Peyer's patch (tissue), 4 donors: ENCODE data around the gene SLX4IP. TPM values are rescaled to one million over a fixed set of nuclear protein-coding genes. Genes with fewer than 3 reads are reported as not detected.
A peak's percentile ranks its signal among the peaks of the same experiment; 100 is the strongest.

Experiments
- DNase-seq, 3 donors: peaks; one replicate each; pipeline ENCODE4 v3.0.0-alpha.2; 2017 to 2019
- H3K27ac ChIP-seq, 4 donors: fragments of 200-600 bp; sonication (generic); one replicate each; pipeline ENCODE4 v1.5.1; 2016 to 2019
- H3K27me3 ChIP-seq, 2 donors: fragments of 200-600 bp; sonication (generic); one replicate each; pipeline ENCODE4 v1.5.1; 2019
- H3K36me3 ChIP-seq, 3 donors: fragments of 200-600 bp; sonication (generic); one replicate each; pipeline ENCODE4 v1.5.1; 2016 to 2019
- H3K4me1 ChIP-seq, 4 donors: fragments of 200-600 bp; sonication (generic); one replicate each; pipeline ENCODE4 v1.5.1; 2016 to 2019
- H3K4me3 ChIP-seq, 4 donors: fragments of 200-600 bp; sonication (generic); 1 replicate in 3 of 4; 2 replicates in 1 of 4; pipeline ENCODE4 v1.5.1; 2016 to 2019; ENCODE audit warnings: mild to moderate bottlenecking in 1 of 4
- H3K9me3 ChIP-seq, 4 donors: fragments of 200-600 bp; sonication (generic); one replicate each; pipeline ENCODE4 v1.5.1; 2016 to 2019; ENCODE audit warnings: mild to moderate bottlenecking in 1 of 4
- CTCF ChIP-seq, 6 experiments: fragments of 450-650 bp in 4 of 6; fragments of 200-600 bp in 2 of 6; sonication (generic) in 1 of 6; IDR thresholded peaks; one replicate each; pipeline ENCODE4 v1.5.1; 2017 to 2019; ENCODE audit warnings: antibody characterized with exemption in 6 of 6, mild to moderate bottlenecking in 3 of 6, moderate library complexity in 1 of 6
- POLR2A ChIP-seq, 2 donors: fragments of 450-650 bp; IDR thresholded peaks; one replicate each; pipeline ENCODE4 v1.5.1; 2017; ENCODE audit warnings: antibody characterized with exemption in 2 of 2, mild to moderate bottlenecking in 2 of 2, moderate library complexity in 2 of 2
- total RNA-seq, 4 donors: library from RNA; depleted of rRNA; stranded (reverse); fragments of >200 nt; gene quantifications; one replicate each; pipeline ENCODE4 v1.1.0, GENCODE V29; 2016

SLX4IP gene
- total RNA-seq, 4 donors from 2014 or later, result 6.1 to 9.0 (median 7.9) TPM

GRCh38 chr20:10563935-10564492 lies 128.9 kb downstream of the SLX4IP start:
- Histone ChIP-seq H3K36me3 (no peaks in the 10 kb centered on the region), H3K27ac (no peak overlapping the region), H3K4me1 (peaks cover 0 to 6% (median 0%) of the 10 kb centered on the region in 4 donors), H3K9me3 (no peaks in the 10 kb centered on the region), H3K27me3 (no peaks in the 10 kb centered on the region), H3K4me3 (no peak overlapping the region)
- TF ChIP-seq CTCF (IDR thresholded peaks at IDR 0.05) (no peak), POLR2A (IDR thresholded peaks at IDR 0.05) (no peak)
- no peak for DNase-seq

DNA sequence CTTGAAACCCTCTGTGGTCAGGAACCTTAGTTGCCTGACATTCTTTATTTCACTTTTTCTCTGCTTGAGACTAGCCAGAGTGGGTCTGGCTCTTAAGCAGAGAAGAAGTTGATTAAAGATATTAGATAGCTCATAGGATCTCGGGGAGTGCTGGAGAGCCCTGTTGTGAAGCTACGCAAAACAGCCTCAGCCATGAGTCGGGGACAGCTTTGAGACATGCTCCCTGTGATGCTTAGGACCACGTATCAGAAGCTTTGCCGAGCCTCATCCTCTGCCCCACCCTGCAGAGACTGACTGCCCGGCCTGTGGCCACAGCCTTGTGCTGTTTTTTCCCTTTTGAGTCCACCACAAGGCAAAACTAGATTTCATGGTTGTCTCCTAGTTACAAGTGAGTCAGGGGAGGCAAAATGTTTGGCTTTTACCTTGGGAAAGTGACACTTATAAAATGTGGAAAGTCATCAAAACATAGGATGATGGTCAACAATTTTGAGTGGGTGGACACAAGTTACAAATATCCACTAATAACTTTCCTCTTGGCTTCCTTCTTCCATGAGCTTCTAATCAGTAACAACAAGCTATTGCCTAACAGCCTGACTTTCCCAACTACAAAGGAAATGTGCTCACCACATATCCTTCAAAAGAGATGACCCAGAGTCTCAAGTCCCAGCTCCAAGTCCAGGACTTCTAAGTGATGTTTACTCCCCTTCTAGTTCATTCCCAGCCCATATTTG lies 130.3 kb downstream of the SLX4IP start:
- no peak overlapping the region for H3K4me3 ChIP-seq
- H3K27me3 ChIP-seq, result no peaks in the 10 kb centered on the region
- TF ChIP-seq POLR2A (IDR thresholded peaks at IDR 0.05), result no peak
- TF ChIP-seq CTCF (IDR thresholded peaks at IDR 0.05), result no peak
- no peaks in the 10 kb centered on the region for H3K36me3 ChIP-seq
- no peaks in the 10 kb centered on the region for H3K9me3 ChIP-seq
- peaks cover 0 to 6% (median 0%) of the 10 kb centered on the region in 4 donors for H3K4me1 ChIP-seq
- peak overlapping the region in 3 of 4 donors; percentile 56 to 81 (median 75) for H3K27ac ChIP-seq
- peak in 1 of 3 donors; percentile 68 for DNase-seq

DNA sequence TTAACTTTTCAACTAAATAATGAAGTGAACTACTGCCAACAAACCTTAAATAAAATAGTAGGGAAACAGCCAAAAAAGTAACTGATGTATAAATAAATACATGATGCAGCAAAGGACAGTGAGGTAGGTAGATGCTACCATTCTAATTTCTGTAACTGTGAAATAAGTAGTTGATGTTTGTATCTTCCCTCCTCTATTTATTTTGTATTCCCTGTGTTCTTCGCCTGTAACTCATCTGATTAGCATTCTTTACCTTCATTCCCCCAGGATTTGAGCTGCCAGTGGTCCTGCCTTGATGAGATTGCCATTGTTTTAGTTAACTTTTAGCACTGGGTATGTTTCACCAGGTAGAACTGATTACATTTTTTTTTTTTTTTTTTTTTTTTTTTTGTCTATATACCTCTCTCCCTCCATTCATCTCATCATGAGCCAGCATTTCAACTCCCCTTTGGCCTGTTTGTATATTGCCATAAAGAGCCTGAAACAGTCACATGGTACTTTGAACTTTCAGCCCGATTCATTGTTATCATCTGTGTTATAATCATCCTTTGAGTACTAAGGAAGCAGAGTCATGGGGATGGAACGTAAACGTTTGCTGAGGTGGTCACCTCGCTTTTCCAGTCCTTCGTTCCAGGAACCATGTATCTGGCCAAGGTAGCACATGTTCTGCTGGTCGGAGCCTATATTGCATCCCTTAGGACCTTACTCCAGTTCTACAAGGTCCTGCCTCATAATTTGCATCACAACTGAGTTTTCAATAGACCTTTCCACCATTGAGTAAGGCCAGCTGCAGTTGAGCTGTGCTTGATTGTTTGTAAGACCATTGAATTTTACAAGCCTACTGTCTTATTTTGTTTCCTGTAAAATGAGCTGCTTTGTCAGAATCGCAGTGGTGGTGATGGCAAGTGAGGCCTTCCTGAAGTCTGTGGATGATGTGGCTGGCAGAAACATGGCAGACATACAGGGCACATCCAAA lies 131.1 kb downstream of the SLX4IP start:
- Histone ChIP-seq H3K4me1 (peaks cover 0 to 6% (median 0%) of the 10 kb centered on the region in 4 donors), H3K4me3 (no peak overlapping the region), H3K36me3 (no peaks in the 10 kb centered on the region), H3K9me3 (no peaks in the 10 kb centered on the region), H3K27ac (peak overlapping the region in 3 of 4 donors; percentile 56 to 81 (median 75)), H3K27me3 (no peaks in the 10 kb centered on the region)
- peak in 1 of 3 donors; percentile 57 for DNase-seq
- TF ChIP-seq CTCF (IDR thresholded peaks at IDR 0.05), result peak in 3 of 6 experiments; percentile 7 to 42 (median 31)
- no peak for TF ChIP-seq POLR2A (IDR thresholded peaks at IDR 0.05)

DNA sequence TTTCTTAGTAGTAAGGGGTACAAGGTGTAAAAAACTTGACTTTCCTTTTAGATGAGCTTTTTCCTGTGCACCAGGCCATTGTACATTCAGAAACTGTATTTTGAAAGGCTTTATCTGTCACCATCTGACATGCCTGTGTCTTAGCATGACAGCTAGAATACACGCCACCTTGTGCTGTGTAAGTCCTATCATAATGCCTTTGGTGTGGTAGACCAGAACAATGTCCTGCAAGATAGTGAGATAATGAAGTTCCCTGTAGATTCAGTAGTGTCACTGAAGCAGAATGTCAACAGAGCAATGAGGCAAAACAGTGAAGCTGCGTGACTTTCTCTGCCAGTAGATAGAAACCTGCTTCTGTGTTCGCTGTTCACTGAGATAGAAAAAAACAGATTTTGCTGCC lies 132.9 kb downstream of the SLX4IP start:
- no peaks in the 10 kb centered on the region for H3K36me3 ChIP-seq
- H3K27ac ChIP-seq, result no peak overlapping the region
- peaks cover 0 to 6% (median 0%) of the 10 kb centered on the region in 4 donors for H3K4me1 ChIP-seq
- no peak overlapping the region for H3K4me3 ChIP-seq
- DNase-seq, result no peak
- H3K27me3 ChIP-seq, result no peaks in the 10 kb centered on the region
- no peak for TF ChIP-seq CTCF (IDR thresholded peaks at IDR 0.05)
- TF ChIP-seq POLR2A (IDR thresholded peaks at IDR 0.05), result no peak
- no peaks in the 10 kb centered on the region for H3K9me3 ChIP-seq

GRCh38 chr20:10571313-10571815 lies 136.3 kb downstream of the SLX4IP start:
- H3K9me3 ChIP-seq, result no peaks in the 10 kb centered on the region
- H3K4me1 ChIP-seq, result no peaks in the 10 kb centered on the region
- DNase-seq, result no peak
- TF ChIP-seq POLR2A (IDR thresholded peaks at IDR 0.05) (no peak), CTCF (IDR thresholded peaks at IDR 0.05) (no peak)
- H3K27ac ChIP-seq, result no peak overlapping the region
- H3K36me3 ChIP-seq, result no peaks in the 10 kb centered on the region
- no peak overlapping the region for H3K4me3 ChIP-seq
- H3K27me3 ChIP-seq, result no peaks in the 10 kb centered on the region
